Ammon's horn (tissue), 1 donor: ENCODE measurements around the gene ANKRD13A.
"Not testable (repeated sequence)": the region's sequence is repeated elsewhere in the genome, so short reads cannot be mapped to it uniquely, and the experiment has no call there.

Experiments used
- DNase-seq: peaks from one replicate; pipeline ENCODE4 v3.0.0-alpha.2; 2016; ENCODE audit warnings: low spot score

ANKRD13A gene

GRCh38 chr12:110007881-110008280 lies 8.7 kb downstream of the ANKRD13A start:
- no peak for DNase-seq

- DNase-seq, result not testable (repeated sequence)
Measured at GRCh38 chr12:110008681-110009398, 9.6 kb downstream of the ANKRD13A start.

- no peak for DNase-seq
Measured at GRCh38 chr12:110010853-110011723, 11.9 kb downstream of the ANKRD13A start.

- no peak for DNase-seq
Measured at GRCh38 chr12:110012137-110012536, 12.9 kb downstream of the ANKRD13A start.

- DNase-seq, result no peak
Measured at GRCh38 chr12:110012659-110013058, 13.4 kb downstream of the ANKRD13A start.

- no peak for DNase-seq
Measured at GRCh38 chr12:110015132-110015531, 15.9 kb downstream of the ANKRD13A start.

GRCh38 chr12:110020956-110021355 lies 21.7 kb downstream of the ANKRD13A start:
- DNase-seq, result no peak

GRCh38 chr12:110023059-110023980 lies 24.1 kb downstream of the ANKRD13A start:
- DNase-seq, result no peak

- DNase-seq, result no peak
Measured at GRCh38 chr12:110024051-110024450, 24.8 kb downstream of the ANKRD13A start.

- DNase-seq, result no peak
Measured at GRCh38 chr12:110028323-110028722, 29.1 kb downstream of the ANKRD13A start.

- DNase-seq, result no peak
Measured at GRCh38 chr12:110029290-110029815, 30.1 kb downstream of the ANKRD13A start.

- DNase-seq, result no peak
Measured at GRCh38 chr12:110033888-110034287, 34.7 kb downstream of the ANKRD13A start.

- DNase-seq, result no peak
Measured at GRCh38 chr12:110035534-110036104, 36.4 kb downstream of the ANKRD13A start.

GRCh38 chr12:110037315-110037714 lies 38.1 kb downstream of the ANKRD13A start:
- peak; percentile 76 for DNase-seq

GRCh38 chr12:110038741-110039084 lies 39.5 kb downstream of the ANKRD13A start:
- DNase-seq, result no peak

- DNase-seq, result no peak
Measured at GRCh38 chr12:110039085-110039807, 40.0 kb downstream of the ANKRD13A start.

- no peak for DNase-seq
Measured at GRCh38 chr12:110042264-110042663, 43.0 kb downstream of the ANKRD13A start.

- no peak for DNase-seq
Measured at GRCh38 chr12:110046451-110047187, 47.4 kb downstream of the ANKRD13A start.

- no peak for DNase-seq
Measured at GRCh38 chr12:110047297-110047940, 48.2 kb downstream of the ANKRD13A start.
